ENCODE data around the gene SRSF3. TPM values are rescaled to one million over a fixed set of nuclear protein-coding genes. Genes with fewer than 3 reads are reported as not detected.

SRSF3 gene
- total and polyA plus RNA-seq, 9 of the 15 experiments (the other 6 are each of a cell fraction or from before 2014, with no cell fraction given): 337 to 1,200 (median 518) TPM

GRCh38 chr6:36563928-36564284 is 30.3 kb upstream of the SRSF3 start:
- Histone ChIP-seq H2AFZ (ENCODE audit: low read depth, low read length) (peak overlapping the region; percentile 79), H3K9me3 (replicated peaks; ENCODE audit: control insufficient read depth, insufficient read depth, low read depth, low read length) (no peaks in the 10 kb centered on the region), H3K9ac (ENCODE audit: insufficient read depth in 1 of 2, low read depth in 2 of 2, low read length in 2 of 2) (no peak overlapping the region), H3K4me2 (ENCODE audit: insufficient read depth, low read length) (no peak overlapping the region), H3K9me1 (ENCODE audit: control insufficient read depth, insufficient read depth, low read length) (no peaks in the 10 kb centered on the region), H3K4me3 (no peak overlapping the region), H3K27ac (ENCODE audit: extremely low read depth, low read depth, low read length) (no peak overlapping the region), H3K4me1 (replicated peaks in 1 of 2; ENCODE audit: control insufficient read depth in 2 of 2, insufficient read depth in 2 of 2, low read length in 2 of 2) (no peaks in the 10 kb centered on the region; a peak in 2 of 5 replicates), H4K20me1 (replicated peaks; ENCODE audit: control insufficient read depth, insufficient read depth, low read length) (no peaks in the 10 kb centered on the region), H3K36me3 (ENCODE audit: control insufficient read depth, insufficient read depth, low read length) (no peaks in the 10 kb centered on the region), H3K79me2 (ENCODE audit: control insufficient read depth, insufficient read depth, low read length) (no peaks in the 10 kb centered on the region), H3K27me3 (ENCODE audit: control insufficient read depth in 2 of 2, insufficient read depth in 2 of 2, low read length in 2 of 2) (no peaks in the 10 kb centered on the region)
- CTCF ChIA-PET (ENCODE audit: low intra/inter-chr PET ratio): no interaction called here
- DNase-seq (ENCODE audit: extremely low read depth in 1 of 4, low spot score in 3 of 4) (no peak), ATAC-seq (no peak), FAIRE-seq (no peak)
- TF ChIP-seq FOS (IDR thresholded peaks at IDR 0.05; ENCODE audit: extremely low read depth, insufficient read length): no peak
- TF ChIP-seq ZNF282 (CRISPR knock-in tag; IDR thresholded peaks at IDR 0.05): no peak
- TF ChIP-seq EP300 (IDR thresholded peaks at IDR 0.05; ENCODE audit: low read length): no peak
- TF ChIP-seq ATF4 (CRISPR knock-in tag; IDR thresholded peaks at IDR 0.05): no peak
- TF ChIP-seq ZC3H8 (IDR thresholded peaks at IDR 0.05): no peak
- TF ChIP-seq ZNF583 (CRISPR knock-in tag; IDR thresholded peaks at IDR 0.05): no peak
- TF ChIP-seq MYC (IDR thresholded peaks at IDR 0.05; ENCODE audit: low read depth, low read length): no peak
- TF ChIP-seq MYC (CRISPR knock-in tag; IDR thresholded peaks at IDR 0.05; ENCODE audit: borderline replicate concordance, low read depth): no peak
- TF ChIP-seq MXI1 (IDR thresholded peaks at IDR 0.05; ENCODE audit: low read depth, low read length): no peak
- TF ChIP-seq ZNF695 (CRISPR knock-in tag; IDR thresholded peaks at IDR 0.05): no peak
- TF ChIP-seq XRCC3 (IDR thresholded peaks at IDR 0.05): no peak
- no peak for TF ChIP-seq SRSF1 (IDR thresholded peaks at IDR 0.05; ENCODE audit: low read depth, low read length)
- TF ChIP-seq IFI16 (CRISPR knock-in tag; IDR thresholded peaks at IDR 0.05): no peak
- no peak for TF ChIP-seq TGIF2 (CRISPR knock-in tag; IDR thresholded peaks at IDR 0.05)
- TF ChIP-seq SMAD4 (CRISPR knock-in tag; conservative IDR thresholded peaks at IDR 0.05): no peak
- TF ChIP-seq NFIC (IDR thresholded peaks at IDR 0.05): no peak
- TF ChIP-seq, protein P1, sequence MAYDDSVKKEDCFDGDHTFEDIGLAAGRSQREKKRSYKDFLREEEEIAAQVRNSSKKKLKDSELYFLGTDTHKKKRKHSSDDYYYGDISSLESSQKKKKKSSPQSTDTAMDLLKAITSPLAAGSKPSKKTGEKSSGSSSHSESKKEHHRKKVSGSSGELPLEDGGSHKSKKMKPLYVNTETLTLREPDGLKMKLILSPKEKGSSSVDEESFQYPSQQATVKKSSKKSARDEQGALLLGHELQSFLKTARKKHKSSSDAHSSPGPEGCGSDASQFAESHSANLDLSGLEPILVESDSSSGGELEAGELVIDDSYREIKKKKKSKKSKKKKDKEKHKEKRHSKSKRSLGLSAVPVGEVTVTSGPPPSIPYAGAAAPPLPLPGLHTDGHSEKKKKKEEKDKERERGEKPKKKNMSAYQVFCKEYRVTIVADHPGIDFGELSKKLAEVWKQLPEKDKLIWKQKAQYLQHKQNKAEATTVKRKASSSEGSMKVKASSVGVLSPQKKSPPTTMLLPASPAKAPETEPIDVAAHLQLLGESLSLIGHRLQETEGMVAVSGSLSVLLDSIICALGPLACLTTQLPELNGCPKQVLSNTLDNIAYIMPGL (CRISPR knock-in tag; IDR thresholded peaks at IDR 0.05): no peak
- TF ChIP-seq ZNF436 (CRISPR knock-in tag; IDR thresholded peaks at IDR 0.05): no peak
- no peak for TF ChIP-seq ZNF121 (CRISPR knock-in tag; conservative IDR thresholded peaks at IDR 0.05)
- TF ChIP-seq SRSF7 (optimal IDR thresholded peaks at IDR 0.05; ENCODE audit: low read depth, low read length): no peak
- TF ChIP-seq THAP7 (CRISPR knock-in tag; IDR thresholded peaks at IDR 0.05): no peak
- BruUV-seq (replicated peaks): no TSS peak
- POLR2A ChIA-PET: interaction anchor here (1.0 to 1.2 kb wide), 3 partner anchors 18 to 32 kb away, joined by 3 to 4 read pairs (median 3); no protein-coding TSS in a partner anchor
- intact Hi-C loops (cut with micrococcal nuclease) (no loop called here), in situ Hi-C loops (cut with MboI) (no loop called here)
- 31% methylated on average over 3 of the region's 4 CpGs for WGBS (ENCODE audit: insufficient coverage, low coverage, missing lambda C conversion rate)
